T47D (cell line): ENCODE results near the gene DPEP1.
"Not testable (repeated sequence)": the region's sequence is repeated elsewhere in the genome, so short reads cannot be mapped to it uniquely, and the experiment has no call there.

ENCODE experiments used
- DNase-seq, 2 experiments: peaks; one replicate each; pipeline versions ENCODE4 v3.0.0 to v3.0.0-alpha.2; 2011 to 2012; ENCODE audit warnings: low read depth in 1 of 2, low spot score in 1 of 2
- JUND ChIP-seq: IDR thresholded peaks from 2 replicates; pipeline ENCODE4 v1.6.1; 2012; ENCODE audit warnings: low read depth
- in situ Hi-C: cut with HindIII; loops from 2 replicates; pipeline ENCODE4 v1.10.0; 2016; ENCODE audit warnings: low sequenced_read_pairs, low pct_unique_long_range_greater_than_20kb

Gene DPEP1

GRCh38 chr16:89621136-89621697 lies 7.8 kb downstream of the DPEP1 start:
- TF ChIP-seq JUND: no peak
- in situ Hi-C loops: no loop called here
- no peak for DNase-seq

- no peak for DNase-seq
Observed at GRCh38 chr16:89621698-89622409, 8.4 kb downstream of the DPEP1 start.

DNA sequence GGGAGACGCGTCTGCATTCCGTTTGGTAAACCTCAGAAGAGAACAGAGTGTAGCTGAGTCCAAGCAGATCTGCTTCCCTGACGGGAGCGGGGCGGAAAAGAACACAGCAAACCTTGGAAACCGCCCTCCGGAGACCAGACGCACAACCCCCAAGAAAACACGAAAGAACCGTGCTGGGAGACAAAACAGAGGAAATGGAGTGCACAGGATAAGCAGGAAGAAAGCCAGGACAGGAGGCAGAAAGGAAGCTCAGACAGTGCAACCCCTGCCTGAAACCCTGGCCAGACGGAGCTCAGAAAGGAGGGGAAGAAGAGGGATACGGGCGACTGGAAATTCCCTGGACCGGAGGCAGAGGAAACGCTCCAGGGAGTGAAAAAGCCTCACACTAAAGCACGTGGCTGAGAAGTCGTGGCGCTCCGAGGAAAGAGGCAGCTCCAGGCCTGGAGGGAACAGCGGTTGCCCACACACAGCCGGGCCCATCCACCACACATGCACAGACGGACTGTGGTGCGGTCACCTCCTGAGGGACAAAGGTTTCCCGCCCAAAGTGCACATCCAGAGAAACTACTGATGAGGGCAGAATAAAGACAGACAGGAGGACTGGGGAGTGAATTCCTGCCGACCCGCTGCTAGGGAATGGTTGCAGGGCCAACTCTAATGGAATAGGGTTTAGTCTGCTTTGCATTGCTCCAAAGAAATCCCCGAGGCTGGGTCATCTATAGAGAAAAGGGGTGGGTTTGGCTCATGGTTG lies 10.2 kb downstream of the DPEP1 start:
- in situ Hi-C loops: no loop called here
- TF ChIP-seq JUND: no peak

More at GRCh38 chr16:89621698-89622409, 8.4 kb downstream of the DPEP1 start:
- in situ Hi-C loops: no loop called here
- no peak for TF ChIP-seq JUND

DNA sequence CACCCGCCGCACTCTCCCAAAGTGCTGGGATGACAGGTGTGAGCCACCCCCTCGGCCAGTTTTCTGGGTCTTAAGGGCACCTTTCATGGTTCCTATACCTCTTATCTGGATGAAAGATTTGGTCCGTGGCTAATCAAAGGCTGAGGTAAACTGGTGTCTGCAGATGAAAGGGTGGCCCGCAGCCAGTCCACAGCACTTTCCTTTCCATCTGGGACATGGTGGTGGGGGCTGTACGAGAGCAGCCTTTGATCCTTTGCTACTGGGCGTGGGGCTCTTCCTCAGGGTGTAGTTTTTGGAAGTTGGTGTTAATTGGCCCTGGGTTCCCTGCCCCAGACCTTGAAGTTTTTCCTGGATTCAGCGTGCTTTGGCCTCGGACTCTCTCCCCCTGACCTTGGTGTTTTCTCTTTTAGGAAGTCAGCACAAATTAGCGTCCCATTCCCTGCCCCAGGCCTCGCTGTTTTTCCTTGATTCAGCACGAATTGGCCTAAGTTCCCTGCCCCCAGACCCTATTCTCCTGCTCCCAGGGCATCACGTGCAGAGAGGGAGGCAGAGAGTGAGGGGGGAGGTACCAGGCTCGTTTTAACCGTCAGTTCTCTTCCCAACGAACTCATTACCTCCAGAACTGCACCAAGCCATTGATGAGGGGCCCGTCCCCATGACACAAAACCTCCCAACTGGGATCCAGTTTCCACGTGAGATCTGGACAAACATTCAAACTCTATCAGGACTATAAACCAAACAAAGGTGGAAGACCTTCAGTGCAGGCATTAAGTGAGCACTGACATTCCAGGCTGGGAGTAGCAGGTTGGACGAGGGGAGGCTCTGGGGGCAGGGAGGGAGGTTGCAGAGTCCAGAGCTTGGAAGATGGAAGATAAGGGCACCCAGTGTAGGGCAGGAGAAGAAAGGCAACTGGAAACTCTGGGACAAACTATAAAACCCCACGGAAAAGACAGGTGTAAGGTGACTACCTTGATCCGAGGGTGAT lies 11.6 kb downstream of the DPEP1 start:
- no peak for TF ChIP-seq JUND
- DNase-seq: no peak
- in situ Hi-C loops: no loop called here

More for the DNA sequence above, 10.2 kb downstream of the DPEP1 start:
- no peak for DNase-seq

- no peak for TF ChIP-seq JUND
- DNase-seq: no peak
- in situ Hi-C loops: no loop called here
Observed at GRCh38 chr16:89629827-89630610, 16.6 kb downstream of the DPEP1 start.

DNA sequence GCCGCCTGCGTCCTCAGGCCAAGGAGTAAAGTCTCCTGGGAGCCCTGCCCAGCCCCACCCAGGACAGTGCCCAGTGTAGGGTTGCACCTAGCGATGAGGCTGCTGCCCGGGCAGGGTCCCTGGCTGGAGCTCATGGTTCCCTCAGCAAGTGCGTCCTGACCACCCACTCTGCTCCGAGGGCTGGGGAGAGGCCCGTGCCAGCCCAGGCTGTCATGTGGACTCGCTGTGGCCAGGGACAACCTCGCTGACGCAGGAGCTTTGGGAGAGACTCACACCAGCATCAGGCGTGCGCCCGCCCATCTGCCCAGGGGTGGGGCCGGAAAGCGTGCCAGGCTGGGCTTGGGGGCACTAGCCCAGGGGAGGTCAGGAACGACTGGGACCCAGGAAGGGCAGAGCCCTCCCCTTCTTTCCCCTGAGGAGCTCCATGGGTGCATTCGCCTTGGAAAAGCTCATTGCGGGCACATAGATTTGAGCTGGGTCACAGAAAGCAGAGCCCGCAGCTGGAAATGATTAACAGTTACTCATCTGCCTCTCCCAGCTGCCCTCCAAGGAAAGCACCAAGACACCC lies 19.7 kb downstream of the DPEP1 start:
- in situ Hi-C loops: no loop called here
- no peak for TF ChIP-seq JUND
- no peak for DNase-seq

- in situ Hi-C loops, DNase-seq: not testable (repeated sequence)
Observed at GRCh38 chr16:89634463-89635385, 21.3 kb downstream of the DPEP1 start.

- TF ChIP-seq JUND: no peak
- in situ Hi-C loops: no loop called here
- no peak for DNase-seq
Observed at GRCh38 chr16:89636663-89637062, 23.2 kb downstream of the DPEP1 start.

GRCh38 chr16:89637379-89637778 lies 23.9 kb downstream of the DPEP1 start:
- no peak for TF ChIP-seq JUND
- in situ Hi-C loops: no loop called here
- no peak for DNase-seq

GRCh38 chr16:89638455-89638854 lies 25.0 kb downstream of the DPEP1 start:
- in situ Hi-C loops: no loop called here
- TF ChIP-seq JUND: no peak
- DNase-seq: no peak

DNA sequence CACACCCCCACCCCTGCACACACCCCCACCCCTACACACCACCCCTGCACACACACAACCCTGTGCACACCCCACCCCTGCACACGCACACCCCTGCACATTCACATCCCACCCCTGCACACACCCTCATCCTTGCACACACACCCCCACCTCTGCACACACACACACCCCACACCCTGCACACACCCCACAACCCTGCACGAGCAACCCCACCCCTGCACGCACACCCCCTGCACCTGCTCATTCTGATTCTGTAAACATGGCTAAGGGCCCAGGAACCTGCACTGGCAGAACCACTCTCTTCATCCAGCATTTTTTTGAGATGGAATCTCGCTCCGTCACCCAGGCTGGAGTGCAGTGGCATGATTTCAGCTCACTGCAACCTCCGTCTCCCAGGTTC lies 25.9 kb downstream of the DPEP1 start:
- DNase-seq: peak; percentile 49 to 72
- in situ Hi-C loops: no loop called here
- TF ChIP-seq JUND: no peak
